WERI-Rb-1 (cell line): ENCODE data around the gene MCM9.

Experiments used
- DNase-seq: peaks from one replicate; pipeline ENCODE4 v3.0.0-alpha.2; 2020
- H3K27ac ChIP-seq: fragments of 250-450 bp; sonication (Bioruptor Pico); 2 replicates; pipeline ENCODE4 v1.5.1; 2020; ENCODE audit warnings: mild to moderate bottlenecking, moderate library complexity
- H3K27me3 ChIP-seq: fragments of 250-450 bp; sonication (Bioruptor Pico); 2 replicates; pipeline ENCODE4 v1.5.1; 2021; ENCODE audit warnings: mild to moderate bottlenecking, low read depth, moderate library complexity; ENCODE audit not compliant: insufficient read depth, severe bottlenecking
- H3K36me3 ChIP-seq: fragments of 250-450 bp; sonication (Bioruptor Pico); 2 replicates; pipeline ENCODE4 v1.5.1; 2020; ENCODE audit warnings: mild to moderate bottlenecking, moderate library complexity
- H3K4me3 ChIP-seq: 2 replicates; pipeline ENCODE4 v1.5.1; 2011; ENCODE audit warnings: low read depth, mild to moderate bottlenecking, control low read depth, low read length
- H3K9me3 ChIP-seq: fragments of 250-450 bp; sonication (Bioruptor Pico); 2 replicates; pipeline ENCODE4 v1.5.1; 2021; ENCODE audit warnings: mild to moderate bottlenecking, moderate library complexity; ENCODE audit not compliant: severe bottlenecking
- CTCF ChIP-seq: IDR thresholded peaks from 2 replicates; pipeline ENCODE4 v1.5.1; 2011; ENCODE audit warnings: low read depth, mild to moderate bottlenecking, control low read depth, inconsistent platforms, low read length

MCM9 gene

GRCh38 chr6:118934461-118935330 is at the start of gene MCM9:
TSS of gene MCM9 (minus strand) at chr6:118935159. CDS start at chr6:118931723, 3,436 bp downstream.
- Histone ChIP-seq H3K9me3 (no peaks in the 10 kb centered on the region), H3K4me3 (peak within 1 kb of the TSS; percentile 99), H3K27ac (peak within 1 kb of the TSS; percentile 93), H3K27me3 (no peaks in the 10 kb centered on the region), H3K36me3 (peaks cover 19% of the 10 kb centered on the region)
- DNase-seq, result peak; percentile 94
- no peak for TF ChIP-seq CTCF

DNA sequence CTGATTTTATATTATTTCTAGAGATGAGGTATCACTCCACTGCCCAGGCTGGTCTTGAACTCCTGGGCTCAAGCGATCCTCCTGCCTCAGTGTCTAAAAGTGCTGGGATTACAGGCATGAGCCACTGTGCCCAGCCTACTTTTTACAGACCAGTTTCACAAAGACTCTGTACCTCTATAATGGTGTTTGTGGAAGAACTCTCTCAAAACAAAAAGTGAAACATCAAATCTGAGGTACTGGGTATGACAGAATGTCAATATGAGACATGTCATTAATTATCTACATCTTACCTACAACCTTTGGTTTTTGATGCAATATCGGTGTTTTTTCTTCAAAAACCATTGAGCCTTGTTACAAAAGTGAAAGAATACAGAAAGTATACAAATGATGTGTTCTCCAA is 49.4 kb upstream of the MCM9 start:
- Histone ChIP-seq H3K27me3 (no peaks in the 10 kb centered on the region), H3K27ac (no peak overlapping the region), H3K9me3 (no peaks in the 10 kb centered on the region), H3K4me3 (no peak overlapping the region), H3K36me3 (no peaks in the 10 kb centered on the region; the same call in 1 of the 2 replicates)
- DNase-seq, result no peak
- TF ChIP-seq CTCF, result no peak

DNA sequence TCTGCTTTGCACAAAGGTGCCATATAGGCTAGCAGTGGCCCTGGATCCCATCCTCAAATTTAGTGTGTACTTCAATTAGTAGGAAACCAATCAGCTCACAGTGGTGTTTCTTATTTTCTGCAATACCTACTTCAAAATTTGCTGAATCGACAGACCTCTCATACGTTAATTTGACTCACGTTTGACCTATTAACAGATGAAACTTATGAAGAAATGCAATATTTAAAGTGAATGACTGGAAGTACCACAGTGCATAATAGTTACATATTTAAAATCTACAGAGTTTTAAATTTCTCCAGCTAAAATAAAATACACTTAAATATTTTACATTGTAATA is 47.6 kb upstream of the MCM9 start:
- no peak for TF ChIP-seq CTCF
- no peak overlapping the region for H3K27ac ChIP-seq
- no peaks in the 10 kb centered on the region for H3K27me3 ChIP-seq
- H3K4me3 ChIP-seq, result no peak overlapping the region
- DNase-seq, result no peak
- no peaks in the 10 kb centered on the region for H3K9me3 ChIP-seq
- H3K36me3 ChIP-seq, result peaks cover 6% of the 10 kb centered on the region

DNA sequence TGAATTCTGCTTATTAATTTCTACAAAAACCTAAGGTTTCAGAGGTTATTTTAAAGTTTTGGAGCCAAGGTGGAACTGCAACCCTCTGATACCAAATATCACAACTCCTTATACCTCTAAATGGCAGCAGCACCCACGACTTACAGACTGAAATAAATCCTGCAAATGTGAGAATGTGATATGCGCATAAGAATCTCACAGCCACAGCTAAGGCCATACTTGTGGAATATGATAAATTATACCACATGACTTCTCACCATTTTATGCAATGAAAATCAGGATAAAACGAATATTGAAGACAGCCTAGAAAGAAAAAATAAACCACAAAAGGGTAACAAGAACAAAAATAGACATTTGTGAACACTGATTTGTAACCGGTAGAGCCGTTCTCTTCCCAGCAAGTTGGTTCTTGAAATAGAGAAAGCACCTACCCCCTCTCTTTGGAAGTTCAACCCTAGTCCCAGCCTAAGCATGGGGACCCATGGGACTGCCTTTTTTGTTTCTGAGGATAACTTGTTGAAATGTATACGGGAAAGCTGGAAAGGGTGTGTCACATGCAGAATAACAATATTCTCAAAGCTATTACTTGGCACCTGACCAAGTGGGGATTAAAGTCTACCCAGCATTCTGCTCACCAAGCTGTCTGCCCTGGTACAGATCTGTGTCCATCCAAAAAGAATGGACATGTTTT is 47.1 kb upstream of the MCM9 start:
- Histone ChIP-seq H3K36me3 (peaks cover 6% of the 10 kb centered on the region), H3K27ac (no peak overlapping the region), H3K27me3 (no peaks in the 10 kb centered on the region), H3K9me3 (no peaks in the 10 kb centered on the region), H3K4me3 (no peak overlapping the region)
- DNase-seq, result no peak
- no peak for TF ChIP-seq CTCF

DNA sequence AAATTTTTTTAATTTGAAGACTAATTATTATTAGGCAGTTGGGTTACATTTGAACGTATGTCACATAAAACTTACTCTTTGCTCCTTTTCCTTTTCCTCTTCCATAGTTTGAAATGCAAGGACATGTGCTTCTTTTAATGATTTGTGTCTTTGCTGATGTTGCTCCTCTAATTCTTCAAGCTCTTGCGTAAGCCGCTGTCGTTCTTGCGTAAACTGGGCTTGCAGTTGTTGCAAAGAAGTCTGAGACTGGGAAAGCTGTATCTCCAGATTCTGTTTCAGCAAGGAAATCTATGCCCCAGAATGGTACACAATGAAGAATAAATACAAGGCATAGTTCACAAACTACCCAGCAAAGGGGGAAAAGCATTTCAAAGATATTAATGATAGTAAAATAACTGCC is 45.1 kb upstream of the MCM9 start:
- no peak overlapping the region for H3K4me3 ChIP-seq
- no peaks in the 10 kb centered on the region for H3K27me3 ChIP-seq
- peaks cover 6% of the 10 kb centered on the region for H3K36me3 ChIP-seq
- H3K27ac ChIP-seq, result no peak overlapping the region
- H3K9me3 ChIP-seq, result no peaks in the 10 kb centered on the region
- no peak for DNase-seq
- no peak for TF ChIP-seq CTCF
